Measurements from ENCODE around the gene SPATA21.
"Not testable (repeated sequence)": the region's sequence is repeated elsewhere in the genome, so short reads cannot be mapped to it uniquely, and the experiment has no call there.

SPATA21 gene, protein sequence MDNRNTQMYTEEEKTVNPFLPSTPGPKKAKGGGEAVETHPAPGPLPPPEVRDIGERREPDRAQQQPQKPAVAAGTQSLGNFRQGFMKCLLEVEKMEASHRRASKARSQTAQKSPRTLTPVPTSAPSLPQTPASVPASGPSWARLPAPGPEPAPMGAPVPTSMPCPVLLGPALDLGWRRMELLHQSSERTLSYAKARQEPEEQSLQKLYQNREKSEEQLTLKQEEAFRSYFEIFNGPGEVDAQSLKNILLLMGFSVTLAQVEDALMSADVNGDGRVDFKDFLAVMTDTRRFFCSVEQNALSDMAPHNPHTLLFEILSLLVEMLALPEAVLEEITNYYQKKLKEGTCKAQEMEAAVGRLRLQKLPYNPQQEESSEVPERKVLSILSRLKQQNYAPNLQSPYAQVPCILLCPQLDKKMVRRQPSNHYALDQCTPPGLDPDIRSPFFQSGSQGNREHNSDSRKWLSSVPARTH

DNA sequence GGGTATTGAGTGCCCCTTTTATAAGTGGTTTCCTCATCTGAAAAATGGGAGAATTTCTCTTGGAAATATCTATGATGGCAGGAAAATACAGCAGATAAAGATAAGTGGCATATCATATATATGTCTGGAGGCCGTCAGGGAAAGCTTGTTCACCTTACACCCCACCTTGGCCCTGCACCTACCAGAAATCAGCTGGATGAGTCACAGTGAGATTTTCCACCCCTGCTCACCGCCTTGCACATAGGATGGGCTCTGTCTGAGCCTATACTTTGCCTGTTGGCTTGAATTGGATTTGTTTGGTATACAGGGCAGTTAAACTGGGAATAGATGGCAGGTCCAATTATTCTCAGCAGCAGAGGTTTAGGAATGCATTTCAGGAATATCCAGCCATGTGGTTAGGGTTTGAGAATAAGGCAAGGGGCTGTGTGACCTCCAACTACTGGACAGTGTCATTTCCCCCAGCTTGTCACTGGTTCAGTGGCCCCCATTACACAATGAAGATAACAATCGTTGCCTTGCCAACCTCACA, at the start of gene SPATA21:
Gene SPATA21 (minus strand): TSS at position 479 of the 529 bp plus-strand sequence. CDS start 6,053 bp downstream, outside the sequence.
- DNase-seq = no peak

DNA sequence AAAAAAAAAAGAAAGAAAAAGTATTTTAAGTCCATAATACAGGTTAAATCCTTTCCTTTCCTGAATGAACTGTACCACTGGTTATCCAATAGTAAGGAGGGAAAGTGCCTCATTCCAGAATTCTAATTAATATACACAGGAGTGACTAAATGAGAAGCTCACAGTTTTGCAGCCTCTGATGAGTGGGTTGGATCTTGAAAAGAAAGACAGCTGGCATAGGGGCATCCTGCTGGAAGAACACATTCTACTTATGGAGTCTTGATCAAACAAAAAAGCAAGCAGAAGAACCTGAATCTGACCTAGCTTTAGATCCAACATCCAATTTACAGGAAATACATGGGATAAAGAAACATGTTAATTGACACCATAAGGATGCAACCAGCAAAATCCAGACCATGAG, 49.8 kb upstream of the SPATA21 start:
- not testable (repeated sequence) for DNase-seq

DNA sequence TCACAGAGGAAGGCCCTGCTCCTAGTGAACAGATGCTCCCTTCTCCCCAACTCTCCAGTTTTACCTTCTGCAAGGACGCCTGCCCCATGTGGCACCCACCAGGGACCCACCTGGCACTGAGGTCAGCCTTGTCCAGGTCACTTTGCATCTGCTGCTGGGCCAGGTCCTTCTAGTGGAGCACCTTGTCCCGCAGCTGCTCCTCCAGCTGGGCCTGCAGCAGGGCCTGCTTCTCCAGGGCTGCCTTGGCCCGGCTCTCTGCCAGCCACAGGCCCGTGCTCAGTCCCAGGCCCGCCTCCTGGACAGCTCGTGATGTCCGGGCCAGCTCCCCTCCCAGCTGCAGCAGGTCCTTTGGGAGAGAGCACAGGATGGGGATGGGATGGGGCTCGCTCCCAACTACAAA, 49.1 kb upstream of the SPATA21 start:
- DNase-seq = not testable (repeated sequence)

DNA sequence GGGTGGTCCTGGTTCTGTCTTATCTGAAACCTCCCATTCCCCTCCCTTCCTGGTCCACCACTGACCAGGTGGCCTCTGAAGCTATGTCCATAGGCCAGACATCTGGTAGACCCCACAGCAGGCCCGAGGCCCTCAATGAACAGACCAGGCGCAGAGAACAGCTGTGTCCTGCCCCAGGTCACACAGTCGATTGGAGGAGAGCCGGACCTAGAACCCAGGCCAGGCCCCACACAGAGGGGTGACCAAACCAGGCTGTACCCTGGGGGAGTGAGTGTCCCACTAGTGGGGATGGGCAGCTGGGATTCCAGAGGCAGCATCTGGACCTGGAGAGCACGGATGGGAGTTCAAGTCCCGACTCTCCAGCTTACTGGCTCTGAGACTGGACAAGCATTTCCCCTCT, 47.7 kb upstream of the SPATA21 start:
- no peak for DNase-seq

DNA sequence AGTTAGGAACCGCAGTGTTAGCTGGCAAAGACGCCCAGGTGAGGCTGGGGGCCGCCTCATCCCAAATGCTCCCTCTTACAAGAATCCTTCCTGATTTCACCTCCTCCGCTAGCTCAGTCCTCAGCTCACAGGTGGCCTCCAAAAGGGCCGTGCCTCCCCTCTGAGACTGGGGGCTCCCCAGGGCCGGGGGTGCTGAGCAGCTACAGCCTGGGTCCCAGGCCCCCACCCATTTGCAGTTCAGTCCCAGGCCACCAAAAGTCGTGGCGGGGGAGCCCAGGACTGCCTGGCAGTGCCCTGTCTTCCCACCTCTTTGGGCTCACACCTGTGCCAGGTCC, 47.2 kb upstream of the SPATA21 start:
- no peak for DNase-seq

DNA sequence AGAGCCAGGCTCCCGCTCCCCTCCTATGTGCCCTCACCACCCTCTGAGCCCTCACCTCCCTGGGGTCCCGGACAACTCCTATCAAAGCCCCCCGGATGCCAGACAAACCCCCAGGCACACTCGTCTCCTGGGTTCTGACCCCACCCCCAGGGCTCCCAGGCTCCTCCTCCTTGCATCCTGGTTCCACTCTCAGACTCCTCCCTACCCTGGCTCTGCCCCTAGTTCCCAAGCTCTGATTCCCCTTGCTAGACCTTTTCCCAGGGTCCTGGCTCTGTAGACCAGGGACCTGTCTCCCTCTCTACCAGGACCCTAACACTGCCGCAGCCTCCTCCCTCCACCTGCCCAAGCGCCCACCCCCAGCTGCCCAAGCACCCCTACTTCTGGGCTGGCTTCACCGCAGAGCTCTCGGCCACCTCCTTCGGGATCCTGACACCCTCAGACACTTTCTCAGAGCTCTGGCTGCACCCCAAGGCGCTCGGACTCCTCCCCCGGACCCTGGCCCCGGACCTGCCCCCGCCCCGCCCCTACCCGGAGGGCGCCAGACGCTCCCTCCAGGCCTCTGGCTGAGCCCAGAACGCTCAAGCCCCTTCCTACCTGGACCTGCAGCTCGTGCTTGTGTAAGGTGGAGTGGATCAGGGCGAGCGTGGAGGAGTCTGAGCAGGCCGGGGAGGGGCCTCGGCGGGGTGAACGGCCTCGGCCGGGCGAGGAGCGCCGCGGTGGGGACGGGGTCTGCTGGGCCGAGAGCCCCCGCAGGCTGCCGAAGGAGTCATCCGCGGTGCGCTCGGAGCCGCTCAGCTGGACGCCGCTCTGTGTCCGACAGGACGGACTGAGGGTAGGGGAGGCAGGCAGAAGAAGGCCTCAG, 46.6 kb upstream of the SPATA21 start:
- not testable (repeated sequence) for DNase-seq

DNA sequence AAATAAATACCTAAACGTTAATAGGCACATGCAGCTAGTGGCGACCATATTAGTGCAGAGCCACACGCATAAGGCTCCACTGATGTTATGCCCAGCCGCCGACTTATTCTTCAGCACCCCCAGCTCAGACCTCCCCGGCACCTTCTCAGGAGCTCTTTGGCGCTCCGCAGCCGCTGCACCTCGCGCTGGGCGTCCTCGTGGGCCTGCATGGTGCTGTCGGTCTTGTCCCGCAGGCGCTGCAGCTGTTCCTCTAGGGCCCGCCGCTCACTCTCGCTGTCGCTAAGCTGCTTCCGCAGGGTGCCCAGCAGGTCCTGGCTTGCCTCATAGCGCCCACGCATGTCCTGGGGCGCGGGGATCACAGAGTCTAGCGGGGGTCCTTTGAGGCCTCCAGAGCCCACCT, 45.9 kb upstream of the SPATA21 start:
- not testable (repeated sequence) for DNase-seq

DNA sequence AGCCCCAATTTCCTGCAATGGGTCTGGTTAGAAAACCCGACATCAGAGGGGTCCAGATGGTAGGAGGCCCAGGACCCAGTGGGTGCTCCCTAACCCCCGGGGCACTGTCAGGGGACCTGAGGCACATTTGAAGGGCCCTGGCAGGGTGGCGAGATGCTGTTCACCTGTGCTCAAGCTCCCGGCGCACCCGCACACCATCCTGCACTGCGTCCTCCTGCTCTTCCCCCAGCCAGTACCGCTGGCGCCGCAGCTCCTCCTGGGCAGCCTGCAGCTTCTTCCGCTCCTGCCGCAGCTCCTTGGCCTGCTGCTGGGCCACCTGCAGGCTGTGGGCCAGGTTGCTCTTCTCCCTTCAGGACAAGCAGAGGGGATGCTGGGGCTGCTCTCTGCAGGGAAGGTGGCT, 40.9 kb upstream of the SPATA21 start:
- no peak for DNase-seq

DNA sequence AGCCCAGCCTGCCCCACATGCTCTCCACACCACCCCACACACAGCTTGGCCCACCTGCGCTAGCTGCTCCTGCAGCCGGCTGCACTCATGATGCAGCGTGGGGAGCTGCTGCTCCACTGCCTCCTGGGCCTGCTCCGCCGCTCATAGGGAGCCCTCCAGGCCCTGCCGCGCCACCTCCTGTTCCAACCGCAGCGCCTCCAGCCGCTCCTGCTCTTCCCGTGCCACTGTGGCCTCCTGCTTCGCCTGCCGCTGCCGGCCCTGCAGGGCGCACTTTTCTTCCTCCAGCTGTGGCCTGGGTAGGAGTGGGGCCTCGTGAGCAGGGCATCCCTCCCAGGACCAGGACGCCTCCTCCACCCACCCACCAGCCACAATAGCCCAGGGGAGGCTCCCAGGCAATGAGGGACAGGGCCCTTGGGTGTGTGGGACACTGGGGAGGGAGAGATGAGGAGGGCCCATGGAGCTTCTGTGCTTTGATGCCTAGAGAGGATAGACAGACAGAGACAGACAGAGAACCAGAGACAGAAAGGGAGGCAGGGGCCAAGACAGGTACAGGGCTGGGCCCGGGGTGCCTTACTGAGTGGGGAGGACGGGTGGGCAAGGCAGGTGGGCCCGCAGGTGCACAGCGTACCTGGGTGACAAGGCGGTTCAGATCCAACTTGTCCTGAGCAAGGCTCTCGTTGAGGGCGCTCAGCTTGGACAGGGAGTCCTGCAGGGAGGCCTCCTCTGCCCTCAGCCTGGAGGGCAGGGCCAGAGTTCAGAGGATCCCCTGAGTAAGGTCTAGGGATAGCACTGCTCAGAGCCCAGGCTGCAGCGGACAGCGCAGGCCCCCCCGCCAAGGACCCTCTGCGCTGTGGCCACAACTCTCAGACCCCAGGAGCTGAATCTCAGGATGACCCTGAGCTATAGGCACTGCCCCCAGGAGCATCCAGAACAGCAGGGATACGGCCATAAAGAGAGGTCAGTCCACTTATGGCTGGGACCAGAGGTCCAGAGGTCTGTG, 38.8 kb upstream of the SPATA21 start:
- DNase-seq = not testable (repeated sequence)

DNA sequence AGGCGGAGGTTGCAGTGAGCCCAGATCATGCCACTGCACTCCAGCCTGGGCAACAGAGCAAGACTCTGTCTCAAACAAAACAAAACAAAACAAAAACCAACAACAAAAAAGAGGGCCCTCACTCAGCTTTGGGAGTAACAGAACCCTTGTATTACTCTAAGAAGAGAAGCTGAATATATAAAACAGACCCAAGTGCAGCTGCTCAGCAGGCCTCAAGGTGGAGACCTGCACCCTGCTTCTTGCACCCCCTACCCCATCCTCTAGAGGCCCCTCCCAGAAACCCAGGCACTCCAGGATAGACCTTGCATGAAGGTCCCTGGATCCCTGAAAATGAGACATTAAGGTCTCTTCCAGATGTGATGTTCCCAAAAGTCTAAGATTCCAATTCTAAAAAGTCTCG, 37.7 kb upstream of the SPATA21 start:
- DNase-seq = not testable (repeated sequence)

DNA sequence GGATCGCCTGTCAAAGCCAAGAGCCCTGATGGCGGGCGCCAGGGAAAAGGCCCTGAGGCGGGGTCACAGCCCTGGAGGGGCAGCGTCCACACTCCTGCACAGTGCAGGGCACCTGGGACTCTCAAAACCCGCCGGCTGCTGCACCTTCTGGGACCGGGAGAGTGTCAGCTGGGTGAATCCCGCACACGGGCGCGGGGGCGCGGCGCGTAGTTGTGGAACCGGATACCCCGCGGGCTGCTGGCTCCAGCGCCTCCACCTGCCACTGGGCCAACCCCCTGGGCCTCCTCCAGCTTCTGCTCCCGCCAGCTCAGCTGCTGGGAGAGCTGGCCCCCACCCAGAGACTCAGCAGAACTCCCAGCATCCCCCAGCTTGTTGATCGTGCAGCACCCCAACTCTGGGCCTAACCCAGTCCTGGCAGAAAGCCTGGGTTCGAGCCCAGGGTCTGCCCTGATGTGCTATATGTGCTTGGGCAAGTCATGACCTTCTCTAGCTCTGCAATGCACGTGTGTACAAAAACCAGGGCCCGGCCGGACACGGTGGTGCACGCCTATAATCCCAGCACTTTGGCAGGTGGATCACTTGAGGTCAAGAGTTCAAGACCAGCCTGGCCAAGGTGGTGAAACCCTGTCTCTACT, 37.1 kb upstream of the SPATA21 start:
- DNase-seq = no peak

DNA sequence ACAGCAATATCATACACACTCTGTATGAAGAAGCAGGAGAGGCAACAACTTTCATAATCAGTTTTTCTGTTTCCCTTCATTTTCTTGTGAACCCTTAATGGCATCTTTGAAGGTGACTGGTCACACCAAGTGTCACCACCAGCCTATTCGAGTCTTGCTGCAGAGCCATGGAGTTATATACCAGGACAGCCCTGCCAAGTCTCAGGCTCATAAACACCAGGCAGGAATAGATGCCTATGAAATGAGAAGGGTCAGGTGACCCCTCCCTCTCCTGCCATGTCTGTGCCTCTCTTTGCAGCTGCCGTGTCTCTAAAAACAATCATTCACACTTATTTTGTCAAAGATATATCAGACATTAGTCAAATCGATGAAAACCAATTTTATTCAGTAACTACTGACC, 31.3 kb upstream of the SPATA21 start:
- DNase-seq = no peak

DNA sequence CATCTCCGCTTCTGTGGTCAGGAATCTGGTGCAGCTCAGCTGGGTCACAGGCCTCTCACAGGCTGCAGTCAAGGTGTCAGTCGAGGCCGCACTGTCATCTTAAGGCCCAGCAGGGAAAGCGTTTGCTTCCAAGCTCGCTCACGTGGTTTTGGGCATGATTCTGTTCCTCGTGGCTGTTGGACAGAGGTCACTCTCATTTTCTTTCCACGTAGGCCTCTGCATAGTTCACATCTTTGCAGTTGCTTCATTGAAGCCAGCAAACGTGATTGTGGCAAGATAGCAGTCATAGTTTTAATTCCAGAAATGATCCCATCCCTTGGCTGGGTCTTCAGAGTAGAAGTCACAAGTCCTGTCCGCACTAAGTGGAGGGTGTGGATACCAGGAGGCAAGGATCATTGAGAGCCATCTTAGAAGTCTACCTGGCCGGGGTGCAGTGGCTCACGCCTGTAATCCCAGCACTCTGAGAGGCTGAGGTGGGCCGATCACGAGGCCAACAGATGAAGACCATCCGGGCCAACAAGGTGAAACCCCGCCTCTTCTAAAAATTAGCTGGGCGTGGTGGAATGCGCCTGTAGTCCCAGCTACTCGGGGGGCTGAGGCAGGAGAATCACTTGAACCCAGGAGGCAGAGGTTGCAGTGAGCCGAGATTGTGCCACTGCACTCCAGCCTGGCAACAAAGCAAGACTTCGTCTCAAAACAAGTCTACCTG, 27.8 kb upstream of the SPATA21 start:
- DNase-seq = no peak

DNA sequence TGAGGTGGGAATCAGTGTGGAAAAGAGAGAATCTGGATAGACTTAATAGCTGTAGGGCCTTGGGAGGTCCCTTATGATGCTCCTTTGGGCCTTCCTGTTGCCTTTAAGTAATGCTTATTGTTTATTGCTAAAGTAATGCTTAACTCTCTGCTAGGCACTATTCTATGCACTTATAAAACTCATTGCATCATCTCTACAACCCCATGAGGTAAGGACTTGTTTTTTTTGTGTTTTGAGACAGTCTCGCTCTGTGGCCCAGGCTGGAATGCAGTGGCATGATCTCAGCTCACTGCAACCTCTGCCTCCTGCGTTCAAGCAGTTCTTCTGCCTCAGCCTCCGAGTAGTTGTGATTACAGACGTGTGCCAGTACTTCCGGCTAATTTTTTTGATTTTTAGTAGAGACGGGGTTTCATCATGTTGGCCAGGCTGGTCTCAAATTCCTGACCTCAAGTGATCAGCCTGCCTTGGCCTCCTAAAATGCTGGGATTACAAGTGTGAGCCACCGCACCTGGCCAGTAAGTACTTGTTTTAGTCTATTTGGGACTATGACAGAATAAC, 25.6 kb upstream of the SPATA21 start:
- DNase-seq = no peak

DNA sequence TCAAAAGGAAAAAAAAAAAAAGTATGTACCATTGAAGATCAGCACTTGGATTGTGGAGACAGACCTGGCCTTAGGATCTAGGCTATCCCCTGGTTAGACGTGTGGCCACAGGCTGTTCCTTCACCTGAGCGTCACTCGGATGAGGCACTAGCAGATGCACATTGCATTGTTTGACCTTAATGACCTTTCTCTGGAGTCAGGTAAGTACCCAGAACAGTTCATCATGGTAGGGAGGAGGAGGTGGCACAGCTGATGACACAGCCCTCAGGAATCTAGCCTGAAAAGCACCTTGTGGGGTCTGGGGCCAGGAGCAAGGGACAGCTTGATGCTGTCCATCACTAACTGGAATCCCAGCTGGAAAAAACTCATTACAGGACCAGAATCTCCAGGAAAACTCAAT, 24.5 kb upstream of the SPATA21 start:
- no peak for DNase-seq

DNA sequence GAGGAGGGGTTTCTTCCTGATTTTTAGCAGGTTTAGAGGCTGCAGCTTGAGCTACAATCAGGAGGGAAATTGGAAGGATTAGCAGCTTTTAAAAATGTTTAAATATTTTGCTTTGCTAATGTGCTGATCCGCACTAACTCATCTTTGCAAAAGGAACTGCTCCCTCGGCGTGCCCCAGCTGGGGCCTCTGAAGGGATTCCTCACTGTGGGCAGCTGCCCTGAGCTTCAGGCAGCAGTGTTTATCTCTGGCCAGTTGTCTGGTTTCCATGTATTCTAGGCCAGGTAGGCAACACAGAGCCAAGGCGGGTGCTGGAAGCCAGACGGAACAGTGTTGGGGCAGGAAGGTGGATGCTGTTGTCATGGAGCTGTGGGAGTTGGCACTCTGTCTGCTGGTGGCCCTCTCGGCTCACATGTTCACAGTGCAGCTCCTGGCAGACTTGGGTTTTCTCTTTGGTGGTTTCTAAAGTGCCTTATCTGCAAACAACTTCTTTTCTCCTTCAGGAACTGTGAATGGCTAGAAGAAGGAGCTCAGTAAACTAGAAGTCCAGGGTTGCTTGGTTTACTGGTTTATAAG, 22.2 kb upstream of the SPATA21 start:
- DNase-seq = no peak

DNA sequence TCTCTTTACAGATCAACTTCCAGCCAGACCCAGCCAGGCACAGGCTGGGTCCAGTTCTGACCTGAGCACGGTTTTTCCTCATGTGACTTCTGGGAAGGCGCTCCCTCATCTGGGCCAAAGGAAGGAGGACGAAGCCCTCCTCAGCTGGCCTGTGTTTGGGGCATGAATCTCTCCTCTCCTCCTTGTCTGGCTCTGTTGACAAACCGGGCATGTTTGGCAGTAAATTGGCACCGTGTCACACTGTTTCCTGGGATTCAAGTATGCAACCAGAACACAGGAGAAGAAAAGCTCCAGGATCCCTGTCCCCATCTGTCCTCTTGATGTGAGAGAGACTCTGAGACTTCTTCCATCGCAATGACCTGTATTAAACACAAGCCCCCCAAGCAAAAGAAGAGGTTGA, 21.6 kb upstream of the SPATA21 start:
- DNase-seq = no peak

DNA sequence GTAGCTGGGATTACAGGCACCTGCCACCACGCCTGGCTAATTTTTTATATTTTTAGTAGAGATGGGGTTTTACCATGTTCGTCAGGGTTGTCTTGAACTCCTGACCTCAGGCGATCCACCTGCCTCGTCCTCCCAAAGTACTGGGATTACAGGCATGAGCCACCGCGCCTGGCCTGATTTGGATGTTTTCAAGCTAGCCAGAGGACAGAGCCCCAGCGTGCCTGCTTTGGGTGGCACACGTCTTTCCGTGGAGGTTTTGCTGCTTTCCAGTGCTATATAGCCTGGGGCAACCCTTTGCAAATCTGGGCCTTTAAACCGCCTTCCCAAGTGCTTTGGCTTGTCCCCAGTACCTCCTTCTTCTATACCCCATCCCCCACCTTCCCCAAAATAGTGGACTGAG, 18.9 kb upstream of the SPATA21 start:
- DNase-seq = not testable (repeated sequence)

DNA sequence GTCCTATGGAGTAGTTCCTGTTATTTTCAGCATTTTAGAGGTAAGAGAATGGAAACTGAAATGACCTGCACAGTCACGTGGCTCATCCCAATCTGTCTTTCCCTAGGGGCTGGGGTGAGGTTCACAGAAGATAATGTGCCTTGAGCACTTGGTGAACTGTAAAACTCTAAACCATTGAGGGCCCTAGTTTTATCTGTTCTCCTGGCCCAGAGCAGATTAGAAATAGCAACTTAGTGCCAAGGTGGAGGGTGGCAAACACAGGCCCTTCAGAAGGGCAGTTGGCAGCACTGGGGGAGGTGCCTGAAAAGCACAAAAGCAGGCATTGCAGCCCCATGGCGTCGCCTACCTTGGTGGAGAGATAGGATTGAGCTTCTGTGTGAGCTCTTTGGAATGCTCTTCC, 17.7 kb upstream of the SPATA21 start:
- not testable (repeated sequence) for DNase-seq

DNA sequence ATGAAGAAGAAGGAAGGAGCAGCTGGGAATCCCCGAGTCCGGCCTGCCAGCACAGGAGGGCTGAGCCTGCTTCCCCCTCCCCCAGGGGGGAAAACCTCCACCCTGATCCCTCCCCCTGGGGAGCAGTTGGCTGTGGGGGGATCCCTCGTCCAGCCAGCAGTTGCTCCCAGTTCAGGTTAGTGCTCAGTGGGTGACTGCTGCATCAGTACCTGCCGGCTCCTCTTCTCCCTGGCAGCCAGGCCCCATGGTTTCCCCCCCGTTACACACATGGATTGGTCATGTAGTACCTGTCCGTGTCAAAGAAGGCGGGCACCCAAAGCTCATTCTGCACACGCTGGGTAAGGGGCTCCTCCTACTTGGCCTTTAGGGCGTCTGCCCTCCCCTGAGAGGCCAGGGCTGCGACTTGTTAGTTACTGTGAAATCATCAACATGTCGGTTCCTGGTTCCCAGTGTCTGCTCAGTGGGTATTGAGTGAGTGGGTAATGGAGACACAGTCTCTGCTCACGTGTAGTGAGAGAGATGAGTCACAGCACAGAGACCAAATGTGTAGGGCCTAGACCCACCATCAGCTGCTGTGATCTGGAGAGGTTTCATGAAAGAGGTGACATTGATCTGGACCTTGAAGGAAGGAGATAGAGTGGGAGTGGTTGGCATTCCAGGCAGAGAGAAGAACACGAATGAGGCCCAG, 14.8 kb upstream of the SPATA21 start:
- DNase-seq = no peak

Measured in activated T-cell treated with anti-CD3 and anti-CD28 coated beads, Interleukin-2, amount 50 U/mL, for 48 hours (primary cell).